Fibroblast of lung (primary cell): ENCODE data around the gene ZNF175. TPM values are rescaled to one million over a fixed set of nuclear protein-coding genes. Genes with fewer than 3 reads are reported as not detected.
"Not testable (repeated sequence)": the region's sequence is repeated elsewhere in the genome, so short reads cannot be mapped to it uniquely, and the experiment has no call there.

Source experiments
- DNase-seq, 2 donors: peaks; one replicate each; pipeline versions ENCODE4 v3.0.0 to v3.0.0-alpha.2; 2010; ENCODE audit warnings: low read depth in 2 of 2
- H2AFZ ChIP-seq: 2 replicates; pipeline ENCODE4 v1.5.1; 2012; ENCODE audit warnings: low read length, control low read depth, inconsistent platforms
- H3K27ac ChIP-seq: 2 replicates; pipeline ENCODE4 v1.5.1; 2011; ENCODE audit warnings: low read length, control low read depth; ENCODE audit not compliant: insufficient read depth
- H3K27me3 ChIP-seq: 2 replicates; pipeline ENCODE4 v1.5.1; 2011; ENCODE audit warnings: mild to moderate bottlenecking, low read length; ENCODE audit not compliant: control insufficient read depth, insufficient read depth
- H3K36me3 ChIP-seq: 2 replicates; pipeline ENCODE4 v1.5.1; 2011; ENCODE audit warnings: low read length; ENCODE audit not compliant: control insufficient read depth, insufficient read depth
- H3K4me1 ChIP-seq: 2 replicates; pipeline ENCODE4 v1.5.1; 2011; ENCODE audit warnings: low read length; ENCODE audit not compliant: control insufficient read depth, insufficient read depth; ENCODE audit errors: extremely low read depth
- H3K4me2 ChIP-seq: 2 replicates; pipeline ENCODE4 v1.5.1; 2011; ENCODE audit warnings: low read length, control low read depth; ENCODE audit not compliant: insufficient read depth; ENCODE audit errors: extremely low read depth
- H3K4me3 ChIP-seq, 4 experiments: fragments of 200-600 bp in 1 of 4; sonication (generic) in 1 of 4; replicated peaks in 1 of 4; 2 replicates each; pipeline ENCODE4 v1.5.1; 2011 to 2016; ENCODE audit warnings: low read length in 4 of 4, low read depth in 3 of 4, mild to moderate bottlenecking in 3 of 4, control low read depth in 2 of 4, inconsistent platforms in 1 of 4, mixed read lengths in 1 of 4; ENCODE audit not compliant: insufficient read depth in 1 of 4; ENCODE audit errors: control extremely low read depth in 1 of 4
- H3K79me2 ChIP-seq: 2 replicates; pipeline ENCODE4 v1.5.1; 2012; ENCODE audit warnings: mild to moderate bottlenecking, low read length, inconsistent platforms; ENCODE audit not compliant: control insufficient read depth, insufficient read depth
- H3K9ac ChIP-seq: 2 replicates; pipeline ENCODE4 v1.5.1; 2011; ENCODE audit warnings: mild to moderate bottlenecking, low read length, control low read depth; ENCODE audit not compliant: insufficient read depth
- H3K9me3 ChIP-seq: 2 replicates; pipeline ENCODE4 v1.5.1; 2012; ENCODE audit warnings: low read depth, low read length; ENCODE audit not compliant: control insufficient read depth, insufficient read depth
- H4K20me1 ChIP-seq: 2 replicates; pipeline ENCODE4 v1.5.1; 2011; ENCODE audit warnings: low read length; ENCODE audit not compliant: control insufficient read depth, insufficient read depth; ENCODE audit errors: extremely low read depth
- EZH2 ChIP-seq: IDR thresholded peaks from 2 replicates; pipeline ENCODE4 v1.5.1; 2012; ENCODE audit warnings: low read length, control low read depth, mild to moderate bottlenecking; ENCODE audit errors: missing control alignments
- polyA plus RNA-seq, 2 donors: library from polyadenylated mRNA; depleted of rRNA in 1 of 2; stranded (reverse) in 1 of 2; unstranded in 1 of 2; fragments of >200 nt; gene quantifications; 2 replicates each; pipeline ENCODE4 v1.2.1, GENCODE V29; 2011 to 2012; ENCODE audit warnings: missing spikeins in 1 of 2
- total RNA-seq: library from RNA; depleted of rRNA; stranded (reverse); fragments of >200 nt; gene quantifications from 2 replicates; pipeline ENCODE4 v1.2.1, GENCODE V29; 2014
- TF ChIP-seq, protein P1 (sequence below), 2 donors: IDR thresholded peaks in 1 of 2; conservative IDR thresholded peaks in 1 of 2; 1 replicate in 1 of 2; 2 replicates in 1 of 2; pipeline ENCODE4 v1.5.1; 2011 to 2012; ENCODE audit warnings: low read length in 2 of 2, control low read depth in 1 of 2, inconsistent platforms in 1 of 2, low read depth in 1 of 2, mild to moderate bottlenecking in 1 of 2

The ZNF175 gene
- total and polyA plus RNA-seq, 2 donors (not counting 1 experiment from before 2014, with no cell fraction given) = 5.0 to 7.6 TPM

DNA sequence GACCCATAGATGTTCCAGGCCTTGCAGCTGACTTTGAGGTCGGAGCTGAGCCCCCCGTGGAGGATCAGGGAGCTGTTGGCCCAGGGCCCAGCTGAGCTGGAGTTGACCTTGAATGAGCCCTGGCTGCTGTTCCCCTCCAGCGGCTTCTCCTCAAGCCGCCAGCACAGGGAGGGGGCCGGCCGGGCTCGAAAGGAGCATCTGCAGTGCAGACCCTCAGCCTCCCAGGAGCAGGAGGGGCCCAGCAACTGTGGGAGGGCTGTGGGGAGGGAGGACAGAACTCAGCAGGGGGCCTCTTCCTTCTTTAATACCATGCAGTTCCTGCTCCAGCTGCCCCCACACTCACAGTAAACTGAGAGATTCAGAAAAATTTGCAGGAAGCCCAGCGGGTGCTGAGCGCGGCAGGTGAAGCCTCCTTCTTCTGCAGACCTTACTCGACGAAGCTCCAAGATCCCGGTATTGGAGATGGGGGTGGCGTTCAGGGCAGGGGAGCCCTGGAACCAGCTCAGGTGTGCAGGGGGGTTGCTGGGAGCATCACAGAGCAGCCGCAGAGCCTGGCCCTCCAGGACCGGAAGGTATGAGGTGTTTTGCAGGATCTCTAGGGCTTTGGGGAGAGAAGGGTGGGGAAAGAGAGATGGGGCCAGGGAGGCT, 56.5 kb downstream of the ZNF175 start:
- H3K4me2 ChIP-seq = no peak overlapping the region
- H2AFZ ChIP-seq = no peak overlapping the region
- TF ChIP-seq EZH2 = no peak
- TF ChIP-seq, protein P1, sequence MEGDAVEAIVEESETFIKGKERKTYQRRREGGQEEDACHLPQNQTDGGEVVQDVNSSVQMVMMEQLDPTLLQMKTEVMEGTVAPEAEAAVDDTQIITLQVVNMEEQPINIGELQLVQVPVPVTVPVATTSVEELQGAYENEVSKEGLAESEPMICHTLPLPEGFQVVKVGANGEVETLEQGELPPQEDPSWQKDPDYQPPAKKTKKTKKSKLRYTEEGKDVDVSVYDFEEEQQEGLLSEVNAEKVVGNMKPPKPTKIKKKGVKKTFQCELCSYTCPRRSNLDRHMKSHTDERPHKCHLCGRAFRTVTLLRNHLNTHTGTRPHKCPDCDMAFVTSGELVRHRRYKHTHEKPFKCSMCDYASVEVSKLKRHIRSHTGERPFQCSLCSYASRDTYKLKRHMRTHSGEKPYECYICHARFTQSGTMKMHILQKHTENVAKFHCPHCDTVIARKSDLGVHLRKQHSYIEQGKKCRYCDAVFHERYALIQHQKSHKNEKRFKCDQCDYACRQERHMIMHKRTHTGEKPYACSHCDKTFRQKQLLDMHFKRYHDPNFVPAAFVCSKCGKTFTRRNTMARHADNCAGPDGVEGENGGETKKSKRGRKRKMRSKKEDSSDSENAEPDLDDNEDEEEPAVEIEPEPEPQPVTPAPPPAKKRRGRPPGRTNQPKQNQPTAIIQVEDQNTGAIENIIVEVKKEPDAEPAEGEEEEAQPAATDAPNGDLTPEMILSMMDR (conservative IDR thresholded peaks at IDR 0.05 in 1 of 2, IDR thresholded peaks at IDR 0.05 in 1 of 2; ENCODE audit: low read depth in 1 of 2, low read length in 2 of 2) = no peak
- no peak overlapping the region for H3K9ac ChIP-seq
- no peak overlapping the region for H3K4me3 ChIP-seq
- H3K9me3 ChIP-seq = no peaks in the 10 kb centered on the region
- H3K4me1 ChIP-seq = no peaks in the 10 kb centered on the region
- H3K27me3 ChIP-seq = no peaks in the 10 kb centered on the region
- no peak for DNase-seq
- H4K20me1 ChIP-seq = no peaks in the 10 kb centered on the region
- no peaks in the 10 kb centered on the region for H3K36me3 ChIP-seq
- H3K27ac ChIP-seq = no peak overlapping the region
- no peaks in the 10 kb centered on the region for H3K79me2 ChIP-seq

DNA sequence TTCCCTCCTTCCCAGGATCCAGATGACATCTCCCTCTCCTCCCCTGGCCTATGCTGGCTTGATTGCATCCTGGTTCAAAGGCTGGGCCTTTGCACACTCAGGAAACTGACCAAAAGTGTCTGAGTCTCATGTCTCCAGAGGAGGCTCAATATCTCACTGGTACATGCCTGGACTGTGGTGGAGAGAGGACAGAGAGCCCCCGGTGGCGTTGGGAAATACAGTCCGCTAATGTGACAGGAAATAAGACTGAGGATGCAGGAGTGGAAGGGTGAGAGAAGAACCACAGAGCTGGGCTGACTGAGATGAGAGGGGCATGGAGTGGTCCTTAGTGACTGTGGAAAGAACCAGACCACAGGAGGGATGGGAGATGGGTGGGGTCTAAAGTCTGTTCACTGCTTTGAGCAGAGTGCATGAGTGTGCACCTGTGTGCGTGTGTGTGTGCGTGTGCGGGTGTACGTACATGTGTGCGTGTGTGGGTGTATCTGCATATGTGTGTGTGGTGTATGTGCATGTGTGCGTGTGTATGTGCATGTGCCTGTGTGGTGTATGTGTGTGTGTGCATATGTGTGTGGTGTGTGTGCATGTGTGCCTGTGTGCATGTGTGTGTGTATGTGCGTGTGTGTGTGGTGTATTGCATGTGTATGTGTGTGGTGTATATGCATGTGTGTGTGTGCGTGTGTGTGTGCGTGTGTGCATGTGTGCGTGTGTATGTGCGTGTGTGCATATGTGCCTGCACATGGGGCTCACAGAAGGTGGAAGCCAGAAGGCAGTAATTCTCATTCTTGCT, 57.3 kb downstream of the ZNF175 start:
- TF ChIP-seq, protein P1 (conservative IDR thresholded peaks at IDR 0.05 in 1 of 2, IDR thresholded peaks at IDR 0.05 in 1 of 2; ENCODE audit: low read depth in 1 of 2, low read length in 2 of 2) = no peak
- TF ChIP-seq EZH2 = no peak
- Histone ChIP-seq H3K9ac (no peak overlapping the region), H4K20me1 (no peaks in the 10 kb centered on the region), H3K27me3 (no peaks in the 10 kb centered on the region), H3K79me2 (no peaks in the 10 kb centered on the region), H3K9me3 (no peaks in the 10 kb centered on the region), H3K27ac (no peak overlapping the region), H3K36me3 (no peaks in the 10 kb centered on the region), H3K4me2 (no peak overlapping the region), H3K4me3 (no peak overlapping the region), H2AFZ (no peak overlapping the region), H3K4me1 (no peaks in the 10 kb centered on the region)
- no peak for DNase-seq

DNA sequence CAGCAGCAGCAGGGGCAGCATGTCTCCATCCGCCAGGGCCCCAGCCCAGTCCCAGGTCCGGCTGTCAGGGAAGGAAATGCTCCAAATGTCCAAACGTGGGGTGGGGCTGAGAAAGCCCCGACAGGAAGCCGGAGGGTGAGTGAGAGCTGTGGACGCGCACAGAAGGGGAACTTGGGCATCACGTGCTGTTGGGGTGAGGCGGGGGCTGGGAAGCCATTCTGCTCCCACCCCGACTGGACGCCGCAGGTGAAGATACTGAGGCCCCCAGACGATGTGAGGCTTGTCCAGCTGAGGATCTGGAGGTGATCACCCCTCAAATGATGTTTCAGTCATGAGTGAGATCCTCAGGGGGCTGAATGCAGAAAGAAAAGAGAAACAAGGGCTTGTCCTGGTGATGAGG, 59.2 kb downstream of the ZNF175 start, which contains the start of gene SIGLEC5:
SIGLEC5 (minus strand) TSS at position 87 of the 400 bp plus-strand sequence; CDS start at position 21, 66 bp downstream.
- H3K4me1 ChIP-seq, H3K9ac ChIP-seq, H2AFZ ChIP-seq, H3K27ac ChIP-seq, H3K27me3 ChIP-seq, DNase-seq, H3K4me3 ChIP-seq, H3K4me2 ChIP-seq, H3K36me3 ChIP-seq, H3K9me3 ChIP-seq, H4K20me1 ChIP-seq, H3K79me2 ChIP-seq: not testable (repeated sequence)
